Parathyroid adenoma (tissue), 2 donors: ENCODE results near the gene SCML1.

Source experiments
- H2AFZ ChIP-seq: fragments of 300-600 bp; sonication (generic); one replicate; pipeline ENCODE4 v1.7.0; 2017; ENCODE audit warnings: antibody characterized with exemption, mild to moderate bottlenecking
- H3K27ac ChIP-seq: fragments of 300-600 bp; sonication (generic); one replicate; pipeline ENCODE4 v1.7.0; 2017
- H3K27me3 ChIP-seq: fragments of 300-600 bp; sonication (generic); one replicate; pipeline ENCODE4 v1.7.0; 2017; ENCODE audit warnings: low read length; ENCODE audit not compliant: control insufficient read depth, insufficient read depth
- H3K36me3 ChIP-seq: fragments of 300-600 bp; sonication (generic); one replicate; pipeline ENCODE4 v1.7.0; 2017; ENCODE audit warnings: low read length; ENCODE audit not compliant: control insufficient read depth, insufficient read depth
- H3K4me1 ChIP-seq: fragments of 300-600 bp; sonication (generic); one replicate; pipeline ENCODE4 v1.7.0; 2017; ENCODE audit warnings: control low read depth
- H3K4me2 ChIP-seq: fragments of 300-600 bp; sonication (generic); one replicate; pipeline ENCODE4 v1.7.0; 2017; ENCODE audit warnings: low read length
- H3K4me3 ChIP-seq: fragments of 300-600 bp; sonication (generic); one replicate; pipeline ENCODE4 v1.7.0; 2017; ENCODE audit warnings: low read depth, low read length
- H3K79me2 ChIP-seq: fragments of 300-600 bp; sonication (generic); one replicate; pipeline ENCODE4 v1.7.0; 2017; ENCODE audit warnings: control low read depth
- H3K9ac ChIP-seq: fragments of 300-600 bp; sonication (generic); one replicate; pipeline ENCODE4 v1.7.0; 2017; ENCODE audit warnings: mild to moderate bottlenecking
- H3K9me3 ChIP-seq: fragments of 300-600 bp; sonication (generic); one replicate; pipeline ENCODE4 v1.7.0; 2017; ENCODE audit warnings: low read length; ENCODE audit not compliant: control insufficient read depth
- TF ChIP-seq, protein P1 (sequence below): fragments of 300-600 bp; sonication (generic); IDR thresholded peaks from one replicate; pipeline ENCODE4 v1.7.0; 2017; ENCODE audit warnings: antibody characterized with exemption, mild to moderate bottlenecking
- donor health status: primary hyperparathyroidism.

The SCML1 gene

DNA sequence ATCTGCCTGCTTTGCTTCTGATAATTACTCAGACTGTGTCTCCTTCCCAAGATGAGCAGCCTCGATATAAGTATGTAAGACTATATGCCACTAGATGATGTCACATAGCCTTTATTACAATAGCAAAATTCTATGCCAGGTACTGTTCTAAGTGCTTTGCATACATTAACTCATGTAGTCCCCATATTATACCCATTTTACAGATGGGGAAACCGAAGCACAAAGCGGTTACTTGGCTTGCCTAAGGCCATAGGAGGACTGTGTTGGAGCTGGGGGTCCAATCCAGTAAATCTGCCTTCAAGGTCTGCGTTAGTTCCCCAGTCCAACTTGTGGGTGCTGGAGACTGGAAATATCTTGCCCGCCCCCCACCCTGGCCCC lies 826 bp upstream of the SCML1 start:
- no peaks in the 10 kb centered on the region for H3K4me1 ChIP-seq
- no peak overlapping the region for H3K9ac ChIP-seq
- peak overlapping the region; percentile 74 for H2AFZ ChIP-seq
- H3K4me2 ChIP-seq = peak overlapping the region; percentile 57
- no peaks in the 10 kb centered on the region for H3K27me3 ChIP-seq
- H3K4me3 ChIP-seq = peak overlapping the region; percentile 49
- H3K79me2 ChIP-seq = peaks cover 3% of the 10 kb centered on the region
- H3K27ac ChIP-seq = peak overlapping the region; percentile 75
- no peaks in the 10 kb centered on the region for H3K36me3 ChIP-seq
- TF ChIP-seq, protein P1, sequence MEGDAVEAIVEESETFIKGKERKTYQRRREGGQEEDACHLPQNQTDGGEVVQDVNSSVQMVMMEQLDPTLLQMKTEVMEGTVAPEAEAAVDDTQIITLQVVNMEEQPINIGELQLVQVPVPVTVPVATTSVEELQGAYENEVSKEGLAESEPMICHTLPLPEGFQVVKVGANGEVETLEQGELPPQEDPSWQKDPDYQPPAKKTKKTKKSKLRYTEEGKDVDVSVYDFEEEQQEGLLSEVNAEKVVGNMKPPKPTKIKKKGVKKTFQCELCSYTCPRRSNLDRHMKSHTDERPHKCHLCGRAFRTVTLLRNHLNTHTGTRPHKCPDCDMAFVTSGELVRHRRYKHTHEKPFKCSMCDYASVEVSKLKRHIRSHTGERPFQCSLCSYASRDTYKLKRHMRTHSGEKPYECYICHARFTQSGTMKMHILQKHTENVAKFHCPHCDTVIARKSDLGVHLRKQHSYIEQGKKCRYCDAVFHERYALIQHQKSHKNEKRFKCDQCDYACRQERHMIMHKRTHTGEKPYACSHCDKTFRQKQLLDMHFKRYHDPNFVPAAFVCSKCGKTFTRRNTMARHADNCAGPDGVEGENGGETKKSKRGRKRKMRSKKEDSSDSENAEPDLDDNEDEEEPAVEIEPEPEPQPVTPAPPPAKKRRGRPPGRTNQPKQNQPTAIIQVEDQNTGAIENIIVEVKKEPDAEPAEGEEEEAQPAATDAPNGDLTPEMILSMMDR = no peak
- no peaks in the 10 kb centered on the region for H3K9me3 ChIP-seq

DNA sequence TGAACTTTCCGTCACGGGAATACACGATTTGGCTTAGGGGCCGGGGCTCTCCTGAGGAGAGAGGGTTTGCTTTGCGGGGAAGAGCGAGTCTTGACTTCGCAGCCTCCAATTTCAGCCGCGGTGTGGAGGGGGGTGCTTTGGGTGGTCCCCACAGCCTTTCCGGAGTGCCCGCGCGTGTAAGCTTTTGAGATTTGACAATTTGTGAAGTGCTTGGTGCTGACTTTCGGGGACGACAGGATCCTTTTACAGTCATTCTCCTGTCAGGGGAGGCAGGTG lies 355 bp downstream of the SCML1 start:
- Histone ChIP-seq H3K4me3 (peak overlapping the region; percentile 77), H2AFZ (peak overlapping the region; percentile 86), H3K36me3 (no peaks in the 10 kb centered on the region), H3K9ac (peak overlapping the region; percentile 19), H3K27me3 (no peaks in the 10 kb centered on the region), H3K79me2 (peaks cover 3% of the 10 kb centered on the region), H3K4me2 (peak overlapping the region; percentile 93), H3K27ac (peak overlapping the region; percentile 87), H3K9me3 (no peaks in the 10 kb centered on the region), H3K4me1 (no peaks in the 10 kb centered on the region)
- TF ChIP-seq, protein P1 = no peak

DNA sequence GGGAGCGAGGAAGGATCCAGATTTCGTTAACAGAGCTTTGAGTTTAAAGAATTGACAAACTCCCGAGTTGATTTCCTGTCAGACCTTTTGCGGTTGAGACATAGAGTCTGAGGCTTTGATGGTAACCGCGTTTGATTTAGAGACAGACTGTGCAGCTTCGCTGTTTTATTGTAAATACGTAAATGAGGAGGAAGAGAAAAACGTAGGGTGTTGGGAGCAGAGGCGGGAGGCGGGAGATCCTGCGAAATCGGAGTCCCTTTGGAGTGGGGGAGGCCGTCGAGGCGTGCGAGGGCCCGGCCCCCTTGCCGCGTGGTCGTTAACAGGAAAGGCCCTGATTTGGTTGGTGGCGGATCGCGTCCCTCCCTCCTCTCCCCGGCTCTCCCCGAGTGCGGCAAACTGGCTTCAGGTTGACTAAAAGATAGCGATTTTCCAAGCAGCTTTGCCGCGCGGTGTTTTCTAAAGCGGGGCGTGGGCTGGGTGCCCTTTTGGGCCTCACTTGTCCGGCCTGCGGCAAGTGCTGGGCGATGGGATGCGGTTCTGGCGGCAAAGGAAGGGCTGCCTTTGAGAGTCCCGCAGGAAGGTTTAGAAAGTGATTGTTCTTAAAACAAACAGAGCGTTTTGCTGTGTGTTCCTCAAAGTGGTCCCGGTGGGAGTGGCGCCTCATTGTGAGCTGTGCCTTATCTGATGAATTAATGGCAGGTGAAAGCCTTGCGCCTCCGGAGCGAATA lies 857 bp downstream of the SCML1 start:
- no peaks in the 10 kb centered on the region for H3K27me3 ChIP-seq

DNA sequence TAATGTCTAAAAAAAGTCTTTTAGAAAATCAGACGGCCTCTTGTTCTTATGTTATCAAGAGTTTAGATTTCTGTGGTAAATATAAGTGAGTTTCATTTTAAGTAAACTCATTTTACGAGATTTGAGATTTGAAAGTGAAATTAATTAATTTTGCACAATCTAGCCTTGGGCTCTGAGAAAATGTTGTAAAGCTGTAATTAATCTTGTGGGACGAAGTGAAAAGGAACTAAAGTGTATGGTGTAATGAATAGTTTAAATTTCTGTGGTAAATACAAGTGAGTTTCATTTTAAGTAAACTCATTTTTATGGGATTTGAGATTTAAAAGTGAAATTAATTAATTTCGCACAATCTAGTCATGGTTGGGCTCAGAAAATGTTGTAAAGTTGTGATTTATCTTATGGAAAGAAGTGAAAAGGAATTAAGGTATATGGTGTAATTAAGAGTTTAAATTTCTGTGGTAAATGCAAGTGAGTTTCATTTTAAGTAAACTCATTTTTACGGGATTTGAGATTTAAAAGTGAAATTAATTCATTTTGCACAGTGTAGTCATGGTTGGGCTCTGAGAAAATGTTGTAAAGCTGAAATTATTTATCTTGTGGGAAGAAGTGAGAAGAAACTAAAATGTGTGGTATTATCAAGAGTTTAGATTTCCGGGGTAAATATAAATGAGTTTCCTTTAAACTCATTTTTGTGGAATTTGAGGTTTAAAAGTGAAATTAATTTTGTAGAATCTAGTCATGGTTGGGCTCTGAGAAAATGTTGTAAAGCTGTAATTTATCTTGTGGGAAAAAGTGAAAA lies 1.6 kb downstream of the SCML1 start:
- Histone ChIP-seq H3K4me1 (no peaks in the 10 kb centered on the region), H3K4me2 (peak overlapping the region; percentile 93), H3K79me2 (peaks cover 3% of the 10 kb centered on the region), H2AFZ (no peak overlapping the region), H3K4me3 (peak overlapping the region; percentile 77), H3K27me3 (no peaks in the 10 kb centered on the region), H3K9ac (no peak overlapping the region), H3K36me3 (no peaks in the 10 kb centered on the region), H3K27ac (peak overlapping the region; percentile 87), H3K9me3 (no peaks in the 10 kb centered on the region)
- TF ChIP-seq, protein P1 = no peak

More for the DNA sequence above, 857 bp downstream of the SCML1 start:
- no peaks in the 10 kb centered on the region for H3K4me1 ChIP-seq
- H3K4me2 ChIP-seq = peak overlapping the region; percentile 93
- peak overlapping the region; percentile 77 for H3K4me3 ChIP-seq
- peak overlapping the region; percentile 19 for H3K9ac ChIP-seq
- H3K79me2 ChIP-seq = peaks cover 3% of the 10 kb centered on the region
- TF ChIP-seq, protein P1 = no peak
- peak overlapping the region; percentile 87 for H3K27ac ChIP-seq
- H3K36me3 ChIP-seq = no peaks in the 10 kb centered on the region
- peak overlapping the region; percentile 86 for H2AFZ ChIP-seq
- H3K9me3 ChIP-seq = no peaks in the 10 kb centered on the region
